Mesendoderm (in vitro differentiated cells): Measurements from ENCODE around the gene LRRC40.

Source experiments
- DNase-seq: peaks from one replicate; pipeline ENCODE4 v3.0.0; 2013
- H2AK5ac ChIP-seq: 2 replicates; pipeline ENCODE4 v1.6.1; 2013; ENCODE audit warnings: low read length, inconsistent platforms
- H2BK120ac ChIP-seq: 2 replicates; pipeline ENCODE4 v1.6.1; 2013; ENCODE audit warnings: low read depth, mild to moderate bottlenecking, low read length, moderate library complexity, mixed read lengths
- H2BK15ac ChIP-seq: replicated peaks from 2 replicates; pipeline ENCODE4 v1.6.1; 2013; ENCODE audit warnings: low read depth, mild to moderate bottlenecking, moderate library complexity
- H2BK5ac ChIP-seq: 2 replicates; pipeline ENCODE4 v1.6.1; 2013; ENCODE audit warnings: low read length, inconsistent platforms
- H3K18ac ChIP-seq: 2 replicates; pipeline ENCODE4 v1.6.1; 2013; ENCODE audit warnings: mild to moderate bottlenecking, low read length, mixed read lengths
- H3K23ac ChIP-seq: one replicate; pipeline ENCODE4 v1.6.1; 2013; ENCODE audit warnings: low read length
- H3K27ac ChIP-seq: 2 replicates; pipeline ENCODE4 v1.5.1; 2013; ENCODE audit warnings: low read depth, mild to moderate bottlenecking, inconsistent platforms, low read length, moderate library complexity
- H3K27me3 ChIP-seq: 2 replicates; pipeline ENCODE4 v1.6.1; 2013; ENCODE audit warnings: low read length, control low read depth, mild to moderate bottlenecking, inconsistent platforms; ENCODE audit not compliant: insufficient read depth, poor library complexity
- H3K36me3 ChIP-seq: 2 replicates; pipeline ENCODE4 v1.6.1; 2013; ENCODE audit warnings: low read length, inconsistent platforms; ENCODE audit not compliant: control insufficient read depth, insufficient read depth
- H3K4ac ChIP-seq: one replicate; pipeline ENCODE4 v1.6.1; 2013; ENCODE audit warnings: low read depth, mild to moderate bottlenecking, low read length, moderate library complexity
- H3K4me1 ChIP-seq: 2 replicates; pipeline ENCODE4 v1.6.1; 2013; ENCODE audit warnings: low read depth, low read length, inconsistent platforms; ENCODE audit not compliant: control insufficient read depth
- H3K4me2 ChIP-seq: 2 replicates; pipeline ENCODE4 v1.6.1; 2013; ENCODE audit warnings: low read length
- H3K4me3 ChIP-seq: 2 replicates; pipeline ENCODE4 v1.5.1; 2013; ENCODE audit warnings: mild to moderate bottlenecking, low read length
- H3K56ac ChIP-seq: one replicate; pipeline ENCODE4 v1.6.1; 2013; ENCODE audit warnings: low read length
- H3K79me1 ChIP-seq: 2 replicates; pipeline ENCODE4 v1.6.1; 2013; ENCODE audit warnings: low read length, inconsistent platforms
- H3K79me2 ChIP-seq: 2 replicates; pipeline ENCODE4 v1.6.1; 2013; ENCODE audit warnings: mild to moderate bottlenecking, low read length; ENCODE audit not compliant: control insufficient read depth, insufficient read depth
- H3K9ac ChIP-seq: 2 replicates; pipeline ENCODE4 v1.6.1; 2013; ENCODE audit warnings: low read length, inconsistent platforms
- H4K5ac ChIP-seq: one replicate; pipeline ENCODE4 v1.6.1; 2013; ENCODE audit warnings: low read length
- H4K8ac ChIP-seq: one replicate; pipeline ENCODE4 v1.6.1; 2013; ENCODE audit warnings: low read depth, mild to moderate bottlenecking, control low read depth, low read length, moderate library complexity
- WGBS: extraction: QIAGEN DNeasy Blood & Tissue Kit; methylation state at CpG from one replicate; pipeline ENCODE4 v1.1.7; 2013; ENCODE audit warnings: low lambda C conversion rate, missing lambda C conversion rate; ENCODE audit not compliant: insufficient coverage; ENCODE audit errors: extremely low coverage; 5-methylcytosine and 5-hydroxymethylcytosine counted together

The LRRC40 gene

GRCh38 chr1:70221238-70222121 lies 16.1 kb upstream of the LRRC40 start, which contains the start of gene SRSF11:
TSS of gene SRSF11 (plus strand) at chr1:70221380. CDS start at chr1:70221637, 257 bp downstream.
- no peak within 1 kb of the TSS for H2BK120ac ChIP-seq
- WGBS = no CpG with 5 or more reads among the region's 74 CpGs
- H3K4ac ChIP-seq = peak within 1 kb of the TSS; percentile 18
- peaks cover 37% of the 10 kb centered on the region for H3K79me2 ChIP-seq
- peak within 1 kb of the TSS; percentile 95 for H3K9ac ChIP-seq
- peaks cover 1% of the 10 kb centered on the region for H3K4me1 ChIP-seq
- peaks cover 2% of the 10 kb centered on the region for H3K79me1 ChIP-seq
- no peak within 1 kb of the TSS for H4K8ac ChIP-seq
- H2BK15ac ChIP-seq = no peak within 1 kb of the TSS
- H3K56ac ChIP-seq = peak within 1 kb of the TSS; percentile 98
- H3K18ac ChIP-seq = peak within 1 kb of the TSS; percentile 34
- H3K23ac ChIP-seq = peak within 1 kb of the TSS; percentile 60
- DNase-seq = peak; percentile 97
- peak within 1 kb of the TSS; percentile 95 for H3K27ac ChIP-seq
- no peak within 1 kb of the TSS for H4K5ac ChIP-seq
- peak within 1 kb of the TSS; percentile 1 for H3K4me2 ChIP-seq
- peak within 1 kb of the TSS; percentile 69 for H2BK5ac ChIP-seq
- H3K4me3 ChIP-seq = peak within 1 kb of the TSS; percentile 91
- H3K36me3 ChIP-seq = no peaks in the 10 kb centered on the region
- H2AK5ac ChIP-seq = no peak within 1 kb of the TSS
- H3K27me3 ChIP-seq = no peaks in the 10 kb centered on the region

GRCh38 chr1:70220517-70221237 lies 15.3 kb upstream of the LRRC40 start:
- Histone ChIP-seq H2BK15ac (no peak overlapping the region), H3K27ac (no peak overlapping the region)

GRCh38 chr1:70220015-70220414 lies 14.6 kb upstream of the LRRC40 start:
- no peak overlapping the region for H2BK120ac ChIP-seq
- H3K4me1 ChIP-seq = peaks cover 1% of the 10 kb centered on the region
- no peak overlapping the region for H3K56ac ChIP-seq
- no peak overlapping the region for H3K4me3 ChIP-seq
- no peak for DNase-seq
- no peak overlapping the region for H3K4ac ChIP-seq
- no peak overlapping the region for H2BK15ac ChIP-seq
- H3K23ac ChIP-seq = no peak overlapping the region
- no peaks in the 10 kb centered on the region for H3K36me3 ChIP-seq
- H3K79me1 ChIP-seq = no peaks in the 10 kb centered on the region
- no peak overlapping the region for H2BK5ac ChIP-seq
- no peak overlapping the region for H3K4me2 ChIP-seq
- H3K18ac ChIP-seq = no peak overlapping the region
- no peaks in the 10 kb centered on the region for H3K27me3 ChIP-seq
- H2AK5ac ChIP-seq = no peak overlapping the region
- H3K79me2 ChIP-seq = peaks cover 40% of the 10 kb centered on the region
- no CpG with 5 or more reads among the region's 2 CpGs for WGBS
- no peak overlapping the region for H3K27ac ChIP-seq
- no peak overlapping the region for H4K8ac ChIP-seq
- no peak overlapping the region for H4K5ac ChIP-seq
- no peak overlapping the region for H3K9ac ChIP-seq

More at GRCh38 chr1:70220517-70221237, 15.3 kb upstream of the LRRC40 start:
- H3K4me3 ChIP-seq = no peak overlapping the region
- no peak overlapping the region for H3K23ac ChIP-seq
- H3K79me2 ChIP-seq = peaks cover 39% of the 10 kb centered on the region
- no peak overlapping the region for H3K4ac ChIP-seq
- no peak overlapping the region for H3K4me2 ChIP-seq
- no peak overlapping the region for H3K9ac ChIP-seq
- H3K27me3 ChIP-seq = no peaks in the 10 kb centered on the region
- no peak overlapping the region for H4K5ac ChIP-seq
- peaks cover 2% of the 10 kb centered on the region for H3K79me1 ChIP-seq
- no peak overlapping the region for H3K56ac ChIP-seq
- no peaks in the 10 kb centered on the region for H3K36me3 ChIP-seq
- DNase-seq = no peak
- no peak overlapping the region for H2AK5ac ChIP-seq
- no peak overlapping the region for H4K8ac ChIP-seq
- H2BK5ac ChIP-seq = no peak overlapping the region
- no CpG with 5 or more reads among the region's 17 CpGs for WGBS
- no peak overlapping the region for H2BK120ac ChIP-seq
- no peak overlapping the region for H3K18ac ChIP-seq
- peaks cover 1% of the 10 kb centered on the region for H3K4me1 ChIP-seq

- H3K56ac ChIP-seq = no peak overlapping the region
- H2BK120ac ChIP-seq = no peak overlapping the region
- no peaks in the 10 kb centered on the region for H3K27me3 ChIP-seq
- DNase-seq = no peak
- H4K8ac ChIP-seq = no peak overlapping the region
- H2BK15ac ChIP-seq = no peak overlapping the region
- H3K18ac ChIP-seq = no peak overlapping the region
- H3K79me1 ChIP-seq = peaks cover 6% of the 10 kb centered on the region
- H3K23ac ChIP-seq = no peak overlapping the region
- H3K27ac ChIP-seq = no peak overlapping the region
- H3K4ac ChIP-seq = no peak overlapping the region
- no peak overlapping the region for H3K9ac ChIP-seq
- H2AK5ac ChIP-seq = no peak overlapping the region
- H3K36me3 ChIP-seq = no peaks in the 10 kb centered on the region
- H3K4me2 ChIP-seq = no peak overlapping the region
- no peak overlapping the region for H2BK5ac ChIP-seq
- no peak overlapping the region for H3K4me3 ChIP-seq
- no peak overlapping the region for H4K5ac ChIP-seq
- peaks cover 2% of the 10 kb centered on the region for H3K4me1 ChIP-seq
- peaks cover 45% of the 10 kb centered on the region for H3K79me2 ChIP-seq
Measured at GRCh38 chr1:70211541-70211940, 6.2 kb upstream of the LRRC40 start.

GRCh38 chr1:70210820-70211219 lies 5.4 kb upstream of the LRRC40 start:
- no peak overlapping the region for H2AK5ac ChIP-seq
- H3K36me3 ChIP-seq = no peaks in the 10 kb centered on the region
- no peaks in the 10 kb centered on the region for H3K27me3 ChIP-seq
- no peak overlapping the region for H2BK120ac ChIP-seq
- H3K4me3 ChIP-seq = no peak overlapping the region
- H3K23ac ChIP-seq = no peak overlapping the region
- H4K5ac ChIP-seq = no peak overlapping the region
- no peak overlapping the region for H4K8ac ChIP-seq
- H3K56ac ChIP-seq = no peak overlapping the region
- H3K4me1 ChIP-seq = peaks cover 2% of the 10 kb centered on the region
- no peak for DNase-seq
- H3K4ac ChIP-seq = no peak overlapping the region
- no peak overlapping the region for H3K9ac ChIP-seq
- no peak overlapping the region for H2BK15ac ChIP-seq
- H3K79me1 ChIP-seq = peaks cover 6% of the 10 kb centered on the region
- H3K18ac ChIP-seq = no peak overlapping the region
- H3K4me2 ChIP-seq = no peak overlapping the region
- peaks cover 49% of the 10 kb centered on the region for H3K79me2 ChIP-seq
- H3K27ac ChIP-seq = no peak overlapping the region
- no peak overlapping the region for H2BK5ac ChIP-seq
- WGBS = no CpG with 5 or more reads among the region's 1 CpG
